ENCODE results near the gene CORO6.
A peak's percentile ranks its signal among the peaks of the same experiment; 100 is the strongest.

CORO6 gene

GRCh38 chr17:29612404-29613280, 10.1 kb downstream of the CORO6 start:
- DNase-seq (ENCODE audit: low spot score), result no peak

- DNase-seq (ENCODE audit: low spot score), result no peak
Observed at GRCh38 chr17:29612094-29612403, 10.7 kb downstream of the CORO6 start.

- no peak for DNase-seq (ENCODE audit: low spot score)
Observed at GRCh38 chr17:29611351-29612093, 11.2 kb downstream of the CORO6 start.

GRCh38 chr17:29610395-29610794, 12.3 kb downstream of the CORO6 start:
- no peak for DNase-seq (ENCODE audit: low spot score)

GRCh38 chr17:29608986-29609385, 13.7 kb downstream of the CORO6 start:
- no peak for DNase-seq (ENCODE audit: low spot score)

GRCh38 chr17:29607557-29608195, 15.0 kb downstream of the CORO6 start:
- DNase-seq (ENCODE audit: low spot score), result no peak

GRCh38 chr17:29603109-29603674, 19.5 kb downstream of the CORO6 start:
- DNase-seq (ENCODE audit: low spot score), result no peak

GRCh38 chr17:29597361-29598172, 25.1 kb downstream of the CORO6 start:
- DNase-seq (ENCODE audit: low spot score), result no peak

- no peak for DNase-seq (ENCODE audit: low spot score)
Observed at GRCh38 chr17:29596811-29597210, 25.9 kb downstream of the CORO6 start.

- DNase-seq (ENCODE audit: low spot score), result no peak
Observed at GRCh38 chr17:29595943-29596774, 26.6 kb downstream of the CORO6 start.

GRCh38 chr17:29595107-29595942, 27.4 kb downstream of the CORO6 start:
- DNase-seq (ENCODE audit: low spot score), result no peak

- no peak for DNase-seq (ENCODE audit: low spot score)
Observed at GRCh38 chr17:29594519-29595090, 28.1 kb downstream of the CORO6 start.

- peak; percentile 40 for DNase-seq (ENCODE audit: low spot score)
Observed at GRCh38 chr17:29593591-29594518, 28.9 kb downstream of the CORO6 start.

- peak; percentile 62 for DNase-seq (ENCODE audit: low spot score)
Observed at GRCh38 chr17:29592850-29593551, 29.7 kb downstream of the CORO6 start, which contains the start of gene ANKRD13B. TSS of gene ANKRD13B (plus strand) at chr17:29593132. CDS start at chr17:29593622, 490 bp downstream.

- DNase-seq (ENCODE audit: low spot score), result peak; percentile 85
Observed at GRCh38 chr17:29591737-29592608, 30.7 kb downstream of the CORO6 start.

GRCh38 chr17:29591146-29591736, 31.5 kb downstream of the CORO6 start:
- DNase-seq (ENCODE audit: low spot score), result peak; percentile 76

All from SW480 (cell line).